Activated effector memory CD4-positive, alpha-beta T cell treated with Interleukin-2 at 50 U/mL for 16 hours (primary cell): ENCODE results near the gene OLFML2A.

Source experiments
- DNase-seq: peaks from one replicate; pipeline ENCODE4 v3.0.0-alpha.2; 2020

The OLFML2A gene

DNA sequence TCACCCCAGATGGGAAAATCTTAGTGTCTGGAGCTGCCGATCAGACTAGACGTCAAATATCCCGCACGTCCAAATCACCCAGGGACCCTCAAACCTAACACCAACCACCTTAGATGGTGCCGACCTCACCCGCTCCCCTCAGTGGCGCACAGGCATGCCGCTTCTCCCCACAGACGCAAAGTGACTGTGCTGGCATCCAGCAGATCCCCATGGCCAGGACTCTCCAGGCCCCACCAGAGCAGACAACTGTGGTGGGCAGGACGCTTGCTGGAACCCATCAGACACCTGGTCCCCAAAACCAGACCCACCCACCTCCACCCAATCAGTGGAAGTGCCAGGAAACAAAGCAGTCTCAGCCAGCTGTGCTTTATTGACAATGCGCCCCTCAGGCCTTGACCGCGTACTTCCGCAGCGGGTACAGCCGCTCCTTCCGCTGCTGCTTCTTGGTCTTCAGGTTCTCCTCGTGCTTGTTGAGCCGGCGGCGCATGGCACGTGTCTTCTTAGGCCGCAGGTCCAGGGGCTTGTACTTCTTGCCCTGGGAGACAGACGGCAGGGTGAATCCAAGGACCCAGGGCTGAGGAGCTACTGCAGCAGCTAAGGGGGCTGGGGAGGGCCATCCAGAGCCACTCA, 80.7 kb downstream of the OLFML2A start:
- no peak for DNase-seq

DNA sequence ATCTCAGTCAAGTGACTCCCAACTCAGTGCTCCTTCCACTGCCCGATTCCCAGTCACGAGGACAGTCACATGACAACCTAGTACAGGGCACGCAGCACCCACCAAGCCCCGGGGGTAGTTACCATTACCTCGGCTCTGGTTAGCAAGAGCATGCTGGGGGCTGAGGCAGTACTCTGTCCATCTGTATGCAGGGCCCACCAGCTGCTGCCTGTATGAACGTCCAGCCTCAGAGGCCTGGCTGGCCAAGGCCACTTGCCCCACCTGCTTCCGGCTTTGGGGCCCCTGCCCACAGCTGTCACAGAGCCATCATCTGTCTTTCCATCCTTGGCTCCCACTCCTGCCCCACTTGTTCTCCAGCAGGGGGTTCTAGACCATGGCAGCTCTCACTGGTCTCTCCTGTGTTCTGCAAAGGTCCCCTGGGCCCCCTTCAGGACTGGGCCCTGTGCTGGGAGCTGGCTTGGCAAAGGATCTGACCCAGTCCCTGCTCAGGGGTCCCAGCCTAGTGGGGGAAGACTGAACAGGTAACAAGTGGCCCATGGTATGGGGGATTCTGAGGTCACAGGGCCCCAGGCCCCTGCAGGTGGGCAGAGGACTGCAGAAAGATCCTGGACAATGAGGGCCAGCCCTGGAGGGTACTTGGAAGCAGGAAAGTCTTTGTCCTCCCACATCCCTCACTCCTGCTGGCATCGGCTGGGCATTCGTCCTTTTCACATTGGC, 81.6 kb downstream of the OLFML2A start:
- DNase-seq = no peak

DNA sequence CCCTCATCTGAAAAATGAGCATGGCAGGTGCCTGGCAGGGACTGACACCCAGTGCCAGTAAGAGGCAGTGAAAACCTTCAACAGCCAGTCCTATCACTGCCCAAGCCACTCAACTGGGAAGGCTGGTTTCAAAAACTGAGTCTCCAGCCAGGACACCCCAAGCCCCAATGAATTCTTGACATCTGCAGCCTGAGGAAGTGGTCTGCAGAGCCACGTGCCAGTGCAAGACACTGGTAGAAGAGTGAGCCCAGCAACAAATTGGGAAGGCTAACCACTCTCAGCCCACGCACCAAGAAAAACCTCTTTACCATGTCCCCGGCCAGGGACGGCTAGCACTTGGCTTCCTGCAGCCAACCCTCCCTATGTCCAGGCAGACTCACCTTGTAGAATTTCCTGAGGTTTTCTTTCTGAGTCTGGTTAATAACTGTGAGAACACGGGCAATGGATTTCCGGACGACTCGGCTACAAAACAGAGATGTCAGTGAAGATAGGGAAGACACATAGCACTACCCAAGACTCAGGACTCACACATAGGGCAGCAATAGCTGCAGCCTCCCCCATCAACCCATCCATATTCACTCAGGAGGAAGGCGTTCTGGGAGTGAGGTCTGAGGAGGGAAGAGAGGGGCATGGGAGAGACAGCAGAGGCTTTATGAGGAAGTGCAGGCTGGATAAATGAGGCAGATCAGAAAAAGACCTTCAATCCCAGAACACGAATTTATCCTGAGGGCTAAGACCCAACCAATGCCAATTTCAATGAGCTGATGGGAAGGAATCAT, 83.1 kb downstream of the OLFML2A start:
- DNase-seq = no peak

DNA sequence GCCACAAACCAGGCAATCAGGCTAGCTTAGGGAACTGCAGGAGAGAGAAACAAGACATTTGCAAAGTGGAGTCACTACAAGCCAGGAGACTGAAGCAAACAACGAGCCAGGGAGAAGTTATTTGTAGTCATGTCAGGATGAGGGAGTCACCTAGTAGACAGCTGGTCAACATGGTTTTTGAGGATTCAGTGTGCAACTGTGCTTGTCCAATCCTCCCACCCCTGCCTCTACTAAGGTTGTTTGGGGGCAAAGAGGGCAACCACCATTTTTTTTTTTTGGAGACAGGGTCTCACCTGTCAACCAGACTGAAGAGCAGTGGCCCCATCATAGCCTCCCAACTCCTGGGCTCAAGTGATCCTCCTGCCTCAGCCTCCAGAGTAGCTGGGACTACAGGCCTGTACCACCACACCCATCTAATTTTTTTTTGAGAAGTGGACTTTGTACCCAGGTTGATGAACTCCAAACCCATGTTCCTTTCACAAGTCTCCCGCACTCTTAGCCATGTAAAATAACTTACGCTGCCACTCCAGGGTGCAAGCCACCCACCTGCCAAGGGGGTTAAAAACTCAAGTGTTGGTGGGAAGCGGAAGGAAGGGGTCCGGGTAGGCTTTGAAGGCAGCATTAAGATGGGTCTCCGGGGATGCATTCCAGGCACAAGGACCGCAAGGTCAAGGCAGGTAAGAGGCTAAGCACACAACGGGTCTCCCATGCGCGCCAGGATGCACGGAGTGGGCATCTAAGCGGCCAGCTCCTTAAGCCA, 83.8 kb downstream of the OLFML2A start:
- DNase-seq = no peak

DNA sequence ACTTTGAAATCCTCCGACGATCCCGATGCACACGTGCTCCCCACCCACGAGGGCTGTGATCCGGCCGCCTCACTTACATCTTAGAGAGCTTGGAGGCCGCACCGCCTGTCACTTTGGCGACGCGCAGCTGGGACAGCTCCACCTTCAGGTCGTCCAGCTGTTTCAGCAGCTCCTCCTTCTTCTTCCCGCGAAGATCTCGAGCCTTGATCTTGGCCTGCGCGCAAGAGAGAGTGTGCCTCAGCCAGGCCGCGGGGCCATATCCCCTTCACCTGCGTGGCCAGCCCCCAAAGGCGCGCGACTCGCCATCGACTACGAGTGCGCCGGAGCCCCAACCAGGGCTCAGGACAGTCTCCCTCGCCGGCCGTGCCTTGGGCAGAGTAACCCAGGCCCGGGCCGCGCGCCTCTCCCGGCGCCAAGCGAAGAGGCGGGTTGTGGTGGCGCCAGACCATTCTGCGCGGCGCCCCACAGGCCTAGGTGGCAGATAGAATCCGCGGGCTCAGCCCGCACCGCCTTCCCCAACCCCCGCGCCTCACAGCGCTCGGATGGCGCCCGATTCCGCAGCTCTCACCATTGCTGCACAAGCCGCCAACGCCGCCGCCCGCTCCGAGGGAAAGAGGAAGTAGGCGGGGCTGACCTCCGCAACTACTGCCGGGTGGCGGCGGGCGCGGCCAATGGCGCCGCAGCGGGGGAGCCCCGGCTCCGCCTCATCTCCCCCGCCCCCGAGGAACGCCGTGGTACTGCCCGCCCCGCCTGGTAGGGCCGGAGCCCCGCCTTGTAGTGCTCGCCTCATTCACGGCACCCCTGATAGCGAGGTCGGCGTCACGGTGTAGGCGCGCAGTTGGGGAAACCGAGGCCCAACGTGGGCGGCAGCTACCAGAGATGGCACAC, 84.7 kb downstream of the OLFML2A start, which contains the start of the genes ARPC5L and RPL35:
ARPC5L (plus strand) TSS at position 789 of the 888 bp plus-strand sequence. CDS start 7,161 bp downstream, outside the sequence.
RPL35 (minus strand) TSS at position 616 of the 888 bp plus-strand sequence; CDS start at position 571, 45 bp downstream.
- peak; percentile 94 for DNase-seq

DNA sequence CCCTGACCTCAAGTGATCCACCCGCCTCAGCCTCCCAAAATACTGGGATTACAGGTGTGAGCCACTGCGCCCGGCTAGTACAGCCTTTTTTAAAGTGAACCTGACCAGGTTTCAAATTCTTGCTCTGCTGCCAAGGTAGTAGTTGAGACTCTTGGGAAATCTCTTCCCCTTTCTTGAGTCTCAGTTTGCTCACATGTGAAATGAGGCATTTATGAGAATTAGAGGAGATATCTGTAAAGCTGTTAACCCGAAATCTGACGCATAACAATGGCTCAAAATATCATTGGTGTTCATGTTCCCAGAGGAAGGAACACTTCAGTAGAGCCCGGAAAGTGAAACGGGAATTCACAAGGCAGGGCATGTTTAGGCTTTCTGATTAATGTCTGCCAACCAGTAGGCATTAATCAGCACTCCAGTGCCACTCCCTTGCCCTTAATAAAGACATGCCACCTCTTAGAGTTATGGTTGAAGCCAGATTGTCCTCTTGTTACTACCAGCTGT, 86.5 kb downstream of the OLFML2A start:
- no peak for DNase-seq
